HT1080 (cell line): Measurements from ENCODE around the gene HMGN1. TPM values are rescaled to one million over a fixed set of nuclear protein-coding genes. Genes with fewer than 3 reads are reported as not detected.

Experiments used
- DNase-seq: peaks from one replicate; pipeline ENCODE4 v3.0.0-alpha.2; 2015; ENCODE audit warnings: low read depth
- small RNA-seq: library from RNA; depleted of rRNA; stranded (forward); fragments of <200 nt; gene quantifications from one replicate; pipeline ENCODE3, GENCODE V24; 2014
- total RNA-seq: library from RNA; depleted of rRNA; stranded (reverse); fragments of >200 nt; shearing (Covaris generic); gene quantifications from 2 replicates; pipeline ENCODE4 v1.2.3, GENCODE V29; 2014; rRNA removed

The HMGN1 gene
- total RNA-seq, 1 experiment from 2014 or later = 165 TPM

GRCh38 chr21:39311164-39311563 lies 37.7 kb downstream of the HMGN1 start:
- DNase-seq = no peak

DNA sequence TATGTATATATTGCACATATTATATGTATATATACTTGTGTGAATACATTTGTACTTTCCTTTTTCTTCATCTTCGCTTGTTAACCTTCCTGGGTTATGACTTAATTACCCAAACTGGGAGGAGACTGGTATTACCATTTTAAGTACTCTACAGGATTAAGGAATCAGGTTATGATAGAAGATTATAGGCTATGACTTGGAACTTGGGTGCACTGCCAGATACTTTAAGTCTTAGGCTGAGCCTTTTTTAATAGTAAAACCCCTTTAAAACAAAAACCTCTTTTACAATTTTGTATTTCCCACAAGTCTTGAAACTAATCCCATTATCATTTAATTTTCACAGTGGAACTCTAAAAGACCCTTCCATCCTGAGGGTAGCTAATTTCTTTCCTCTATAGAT lies 41.4 kb downstream of the HMGN1 start:
- DNase-seq = no peak

- no peak for DNase-seq
Observed at GRCh38 chr21:39300587-39300986, 48.3 kb downstream of the HMGN1 start.

DNA sequence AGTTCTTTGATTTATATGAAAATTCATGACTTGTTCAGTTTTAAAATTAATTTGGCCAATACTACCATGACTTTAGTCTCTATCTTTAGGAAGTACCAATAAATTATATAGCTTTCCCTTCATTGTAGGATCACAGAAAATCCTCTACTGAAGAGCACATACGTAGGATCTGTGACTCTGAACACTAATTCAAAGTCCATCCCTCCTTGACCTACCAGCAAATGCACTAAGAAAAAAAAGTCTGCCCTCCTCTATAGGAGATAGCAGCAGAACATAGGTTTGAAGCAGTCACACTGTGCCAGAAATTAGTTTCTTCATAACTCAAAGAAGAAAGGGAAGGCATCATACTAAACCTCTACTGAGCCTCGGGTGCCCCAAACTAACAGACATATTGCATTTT lies 52.0 kb downstream of the HMGN1 start:
- no peak for DNase-seq

Small RNA genes within 50 kb of the gene (small RNA-seq; reads per million reads assigned to genes)
- not detected for gene RF00019

Other genes starting within 250 kb of the HMGN1 start
- 157 and 169 TPM in 2 replicates for gene PSMG1, start 165.6 kb downstream of the HMGN1 start, total RNA-seq
- 12.6 and 14.6 TPM in 2 replicates for gene BRWD1, start 35.5 kb downstream of the HMGN1 start, total RNA-seq
- 0.03 and 0.20 TPM in 2 replicates for gene LCA5L, start 96.7 kb upstream of the HMGN1 start, total RNA-seq
- 0.31 and 0.43 TPM in 2 replicates for gene SH3BGR, start 102.9 kb upstream of the HMGN1 start, total RNA-seq